AG04450 (cell line): ENCODE measurements around the gene MYO5A. TPM values are rescaled to one million over a fixed set of nuclear protein-coding genes. Genes with fewer than 3 reads are reported as not detected.

Source experiments
- CTCF ChIA-PET: fragments of 300-600, 350-600 bp; formaldehyde crosslinking; extraction: SDS; loops from one replicate; lab custom pipeline; 2022; ENCODE audit warnings: antibody characterized with exemption, inconsistent platforms; lab: Charles Lee
- POLR2A ChIA-PET: fragments of 350-600 bp; formaldehyde crosslinking; extraction: SDS; loops from one replicate; lab custom pipeline; 2021; ENCODE audit warnings: antibody characterized with exemption, inconsistent platforms; lab: Yijun Ruan, JAX
- DNase-seq: peaks from one replicate; pipeline ENCODE4 v3.0.0-alpha.2; 2011; ENCODE audit warnings: low read depth, low spot score
- H3K27ac ChIP-seq: one replicate; pipeline ENCODE4 v1.5.1; 2012; ENCODE audit warnings: low read depth, low read length, control low read depth
- H3K27me3 ChIP-seq: one replicate; pipeline ENCODE4 v1.6.0; 2012; ENCODE audit warnings: low read length; ENCODE audit not compliant: control insufficient read depth, insufficient read depth
- H3K4me3 ChIP-seq: 2 replicates; pipeline ENCODE4 v1.5.1; 2011; ENCODE audit warnings: mild to moderate bottlenecking, low read depth, low read length, control low read depth
- H3K9me3 ChIP-seq: 2 replicates; pipeline ENCODE4 v1.5.1; 2012; ENCODE audit warnings: low read length; ENCODE audit not compliant: control insufficient read depth, insufficient read depth
- polyA plus RNA-seq: library from polyadenylated mRNA; depleted of rRNA; stranded (reverse); fragments of >200 nt; gene quantifications from 2 replicates; pipeline ENCODE4 v1.2.3, GENCODE V29; 2011
- TF ChIP-seq, protein P1 (sequence below): IDR thresholded peaks from 2 replicates; pipeline ENCODE4 v1.5.1; 2011; ENCODE audit warnings: low read depth, low read length, control low read depth, inconsistent platforms

Gene MYO5A
- polyA plus RNA-seq, 1 experiment: 37.2 TPM

DNA sequence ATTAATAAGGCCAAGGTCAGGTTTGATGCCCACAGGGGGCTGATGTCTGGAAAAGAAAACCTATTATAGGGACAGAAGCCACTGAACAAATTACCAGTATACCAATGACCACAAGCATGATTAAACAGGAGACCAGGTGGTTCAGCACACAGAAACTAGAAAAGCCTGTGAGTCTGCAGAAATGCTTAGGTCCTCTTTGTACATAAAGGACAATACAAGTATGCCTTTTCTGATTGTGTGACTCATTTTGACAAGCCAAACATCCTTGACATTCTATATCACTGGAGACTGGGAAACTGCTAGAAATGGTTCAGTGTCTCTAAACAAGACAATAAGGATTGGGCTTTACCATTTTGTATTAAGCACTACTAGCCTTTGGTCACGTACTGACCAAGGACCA lies 119.9 kb downstream of the MYO5A start:
- Histone ChIP-seq H3K27ac (no peak overlapping the region), H3K9me3 (no peaks in the 10 kb centered on the region), H3K27me3 (no peaks in the 10 kb centered on the region), H3K4me3 (no peak overlapping the region)
- DNase-seq: no peak
- ChIA-PET POLR2A (no interaction called here), CTCF (no interaction called here)
- TF ChIP-seq, protein P1, sequence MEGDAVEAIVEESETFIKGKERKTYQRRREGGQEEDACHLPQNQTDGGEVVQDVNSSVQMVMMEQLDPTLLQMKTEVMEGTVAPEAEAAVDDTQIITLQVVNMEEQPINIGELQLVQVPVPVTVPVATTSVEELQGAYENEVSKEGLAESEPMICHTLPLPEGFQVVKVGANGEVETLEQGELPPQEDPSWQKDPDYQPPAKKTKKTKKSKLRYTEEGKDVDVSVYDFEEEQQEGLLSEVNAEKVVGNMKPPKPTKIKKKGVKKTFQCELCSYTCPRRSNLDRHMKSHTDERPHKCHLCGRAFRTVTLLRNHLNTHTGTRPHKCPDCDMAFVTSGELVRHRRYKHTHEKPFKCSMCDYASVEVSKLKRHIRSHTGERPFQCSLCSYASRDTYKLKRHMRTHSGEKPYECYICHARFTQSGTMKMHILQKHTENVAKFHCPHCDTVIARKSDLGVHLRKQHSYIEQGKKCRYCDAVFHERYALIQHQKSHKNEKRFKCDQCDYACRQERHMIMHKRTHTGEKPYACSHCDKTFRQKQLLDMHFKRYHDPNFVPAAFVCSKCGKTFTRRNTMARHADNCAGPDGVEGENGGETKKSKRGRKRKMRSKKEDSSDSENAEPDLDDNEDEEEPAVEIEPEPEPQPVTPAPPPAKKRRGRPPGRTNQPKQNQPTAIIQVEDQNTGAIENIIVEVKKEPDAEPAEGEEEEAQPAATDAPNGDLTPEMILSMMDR: no peak

DNA sequence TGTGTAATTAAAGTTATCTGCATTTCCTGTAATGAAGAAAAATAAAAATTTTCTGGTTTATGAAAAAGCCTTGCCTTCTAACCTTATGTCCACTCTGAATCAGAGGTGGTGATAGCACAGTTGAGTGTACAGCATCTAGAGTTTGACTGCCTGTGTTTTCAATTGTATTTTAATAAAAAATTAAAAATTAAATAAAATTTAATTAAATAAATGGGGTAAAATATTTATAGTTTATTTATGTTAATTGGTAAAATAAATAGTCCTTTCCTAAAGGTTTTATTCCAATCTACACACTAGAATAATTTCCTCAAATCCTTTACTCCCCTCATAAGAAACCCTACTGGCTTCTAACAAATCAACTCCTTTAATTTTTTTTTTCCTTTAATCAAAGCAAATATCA lies 121.3 kb downstream of the MYO5A start:
- TF ChIP-seq, protein P1: no peak
- Histone ChIP-seq H3K27me3 (no peaks in the 10 kb centered on the region), H3K4me3 (no peak overlapping the region), H3K9me3 (no peaks in the 10 kb centered on the region), H3K27ac (no peak overlapping the region)
- DNase-seq: no peak
- ChIA-PET CTCF (no interaction called here), POLR2A (no interaction called here)

DNA sequence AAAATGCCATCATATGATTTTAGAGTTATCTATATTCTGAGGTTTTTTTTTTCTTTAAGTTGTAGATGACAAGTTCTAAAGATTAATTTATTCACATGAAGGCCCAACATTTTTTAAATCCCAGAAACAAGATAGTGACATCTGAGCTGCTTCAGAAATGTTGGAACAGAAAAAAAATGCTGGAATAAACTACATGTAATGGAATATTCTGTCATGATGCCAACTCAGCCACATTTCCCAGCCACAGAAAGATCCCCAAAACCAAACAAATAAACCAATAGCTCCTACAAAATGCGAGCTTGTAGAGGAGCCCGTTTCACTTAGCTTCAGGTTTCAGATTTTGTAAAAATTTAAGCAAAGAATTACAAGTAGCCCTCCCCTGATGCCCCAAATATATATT lies 122.1 kb downstream of the MYO5A start:
- H3K27ac ChIP-seq: no peak overlapping the region
- CTCF ChIA-PET: no interaction called here
- no peaks in the 10 kb centered on the region for H3K9me3 ChIP-seq
- H3K4me3 ChIP-seq: no peak overlapping the region
- H3K27me3 ChIP-seq: no peaks in the 10 kb centered on the region
- TF ChIP-seq, protein P1: no peak
- no peak for DNase-seq
- POLR2A ChIA-PET: no interaction called here

DNA sequence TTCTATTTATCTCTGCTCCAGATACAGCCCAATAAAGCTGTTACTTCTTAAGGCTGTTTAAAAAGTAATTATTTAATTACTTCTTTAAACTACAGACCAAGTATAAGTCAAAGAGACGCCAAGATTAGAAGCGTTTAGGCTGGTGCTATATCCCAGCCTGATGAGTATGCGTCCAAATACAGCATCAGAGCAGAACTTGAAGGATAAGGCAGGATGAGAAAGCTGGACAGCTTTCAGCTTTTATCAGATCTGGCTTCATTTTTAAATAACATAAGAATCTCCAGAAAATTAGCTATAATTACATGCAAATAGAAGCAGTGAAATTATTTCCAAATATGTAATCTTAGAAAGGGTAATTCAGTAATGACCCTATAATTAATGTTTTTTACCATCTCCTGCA lies 122.8 kb downstream of the MYO5A start:
- DNase-seq: no peak
- TF ChIP-seq, protein P1: no peak
- ChIA-PET POLR2A (no interaction called here), CTCF (no interaction called here)
- no peaks in the 10 kb centered on the region for H3K27me3 ChIP-seq
- H3K4me3 ChIP-seq: no peak overlapping the region
- no peaks in the 10 kb centered on the region for H3K9me3 ChIP-seq
- no peak overlapping the region for H3K27ac ChIP-seq

DNA sequence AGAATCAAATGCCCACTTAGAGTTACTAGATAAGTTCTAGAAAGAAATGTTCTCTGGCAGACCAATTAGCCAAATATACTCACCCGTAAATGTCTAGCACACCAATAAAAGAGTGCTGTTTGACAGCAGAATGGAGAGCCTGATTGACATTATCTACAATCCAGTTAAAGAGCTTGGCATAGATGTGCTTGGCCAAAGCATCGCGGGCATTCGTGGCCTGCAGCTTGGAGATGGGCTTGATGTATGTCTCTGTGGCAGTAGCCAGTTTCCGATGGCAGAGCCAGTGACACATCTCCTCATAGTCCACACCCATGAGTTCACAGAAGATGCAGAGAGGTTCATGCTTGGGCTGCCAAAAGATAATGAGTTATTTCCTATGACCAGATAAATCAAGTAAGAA lies 131.6 kb downstream of the MYO5A start:
- ChIA-PET POLR2A (no interaction called here), CTCF (no interaction called here)
- Histone ChIP-seq H3K4me3 (no peak overlapping the region), H3K27ac (no peak overlapping the region), H3K9me3 (no peaks in the 10 kb centered on the region), H3K27me3 (no peaks in the 10 kb centered on the region)
- DNase-seq: no peak
- TF ChIP-seq, protein P1: no peak
